Spinal cord (tissue), 10 donors: ENCODE data around the gene KRT13. TPM values are rescaled to one million over a fixed set of nuclear protein-coding genes. Genes with fewer than 3 reads are reported as not detected.

Experiments used
- DNase-seq, 6 donors: peaks; one replicate each; pipeline versions ENCODE4 v3.0.0 to v3.0.0-alpha.2; 2013 to 2015; ENCODE audit warnings: low spot score in 6 of 6, low read depth in 4 of 6
- H3K27ac ChIP-seq: one replicate; pipeline ENCODE4 v1.5.1; 2013; ENCODE audit warnings: low read depth, low read length, control low read depth
- H3K27me3 ChIP-seq: one replicate; pipeline ENCODE4 v1.6.1; 2013; ENCODE audit warnings: low read length; ENCODE audit not compliant: control insufficient read depth, insufficient read depth
- H3K36me3 ChIP-seq: one replicate; pipeline ENCODE4 v1.6.1; 2013; ENCODE audit warnings: low read length; ENCODE audit not compliant: control insufficient read depth, insufficient read depth
- H3K4me1 ChIP-seq: one replicate; pipeline ENCODE4 v1.6.1; 2013; ENCODE audit warnings: low read length; ENCODE audit not compliant: control insufficient read depth, insufficient read depth
- H3K4me3 ChIP-seq: one replicate; pipeline ENCODE4 v1.5.1; 2013; ENCODE audit warnings: low read depth, low read length, control low read depth
- H3K9me3 ChIP-seq: one replicate; pipeline ENCODE4 v1.6.1; 2013; ENCODE audit warnings: low read length; ENCODE audit not compliant: control insufficient read depth, insufficient read depth
- WGBS: methylation state at CpG from one replicate; pipeline ENCODE4 v1.1.5; 2013; ENCODE audit warnings: missing lambda C conversion rate; ENCODE audit not compliant: insufficient coverage; 5-methylcytosine and 5-hydroxymethylcytosine counted together
- polyA plus RNA-seq, 2 donors: library from polyadenylated mRNA; unstranded; fragments of 120-200 nt; gene quantifications; one replicate each; pipeline ENCODE4 v1.2.1, GENCODE V29; 2013; ENCODE audit not compliant: insufficient read length in 2 of 2
- total RNA-seq, 2 donors: library from RNA; depleted of rRNA in 1 of 2; stranded (reverse); fragments of 120-200 nt in 1 of 2; fragments of >200 nt in 1 of 2; gene quantifications; one replicate each; pipeline versions ENCODE4 v1.2.3 to v1.2.4, GENCODE V29; 2013 to 2014
- donor health status: healthy.

The KRT13 gene
- total and polyA plus RNA-seq, 4 donors, result 0.30 to 0.83 TPM; not detected in 2

- no peak overlapping the region for H3K27ac ChIP-seq
Measured at GRCh38 chr17:41539071-41539492, 33.7 kb upstream of the KRT13 start.

GRCh38 chr17:41538565-41538991 is 33.2 kb upstream of the KRT13 start:
- H3K27ac ChIP-seq, result no peak overlapping the region

More at GRCh38 chr17:41539071-41539492, 33.7 kb upstream of the KRT13 start:
- 50% methylated on average over 2 of the region's 5 CpGs for WGBS
- DNase-seq, result no peak
- Histone ChIP-seq H3K4me3 (no peak overlapping the region), H3K9me3 (no peaks in the 10 kb centered on the region), H3K27me3 (no peaks in the 10 kb centered on the region), H3K36me3 (no peaks in the 10 kb centered on the region), H3K4me1 (peaks cover 4% of the 10 kb centered on the region)

GRCh38 chr17:41537990-41538389 is 32.6 kb upstream of the KRT13 start:
- H3K36me3 ChIP-seq, result no peaks in the 10 kb centered on the region
- H3K27me3 ChIP-seq, result no peaks in the 10 kb centered on the region
- no peak overlapping the region for H3K27ac ChIP-seq
- WGBS, result 93% methylated on average over 3 of the region's 9 CpGs
- no peaks in the 10 kb centered on the region for H3K9me3 ChIP-seq
- H3K4me3 ChIP-seq, result no peak overlapping the region
- DNase-seq, result no peak
- H3K4me1 ChIP-seq, result peaks cover 4% of the 10 kb centered on the region

More at GRCh38 chr17:41538565-41538991, 33.2 kb upstream of the KRT13 start:
- Histone ChIP-seq H3K9me3 (no peaks in the 10 kb centered on the region), H3K27me3 (no peaks in the 10 kb centered on the region), H3K4me1 (peaks cover 4% of the 10 kb centered on the region), H3K36me3 (no peaks in the 10 kb centered on the region), H3K4me3 (no peak overlapping the region)
- DNase-seq, result no peak
- 50% methylated on average over 4 of the region's 5 CpGs for WGBS

- Histone ChIP-seq H3K4me3 (no peak overlapping the region), H3K36me3 (no peaks in the 10 kb centered on the region), H3K27me3 (no peaks in the 10 kb centered on the region), H3K27ac (no peak overlapping the region), H3K4me1 (peaks cover 4% of the 10 kb centered on the region), H3K9me3 (no peaks in the 10 kb centered on the region)
- 80% methylated on average over 6 of the region's 7 CpGs for WGBS
- no peak for DNase-seq
Measured at GRCh38 chr17:41537614-41537954, 32.2 kb upstream of the KRT13 start.

- Histone ChIP-seq H3K9me3 (no peaks in the 10 kb centered on the region), H3K4me3 (no peak overlapping the region), H3K36me3 (no peaks in the 10 kb centered on the region), H3K4me1 (peaks cover 4% of the 10 kb centered on the region), H3K27me3 (no peaks in the 10 kb centered on the region), H3K27ac (no peak overlapping the region)
- WGBS, result 89% methylated on average over 7 of the region's 7 CpGs
- no peak for DNase-seq
Measured at GRCh38 chr17:41536741-41537613, 31.6 kb upstream of the KRT13 start.

- Histone ChIP-seq H3K4me1 (peaks cover 4% of the 10 kb centered on the region), H3K4me3 (no peak overlapping the region), H3K9me3 (no peaks in the 10 kb centered on the region), H3K27me3 (peaks cover under 1% of the 10 kb centered on the region), H3K36me3 (no peaks in the 10 kb centered on the region), H3K27ac (no peak overlapping the region)
- no peak for DNase-seq
- WGBS, result 63% methylated on average over 15 of the region's 15 CpGs
Measured at GRCh38 chr17:41535764-41536481, 30.5 kb upstream of the KRT13 start.

GRCh38 chr17:41534899-41535546 is 29.6 kb upstream of the KRT13 start:
- Histone ChIP-seq H3K4me3 (no peak overlapping the region), H3K27ac (no peak overlapping the region), H3K36me3 (no peaks in the 10 kb centered on the region), H3K9me3 (no peaks in the 10 kb centered on the region), H3K4me1 (no peaks in the 10 kb centered on the region), H3K27me3 (peaks cover 5% of the 10 kb centered on the region)
- 73% methylated on average over 6 of the region's 7 CpGs for WGBS
- DNase-seq, result no peak

GRCh38 chr17:41533613-41534012 is 28.2 kb upstream of the KRT13 start:
- no CpG with 5 or more reads among the region's 7 CpGs for WGBS
- peaks cover 16% of the 10 kb centered on the region for H3K27me3 ChIP-seq
- no peak overlapping the region for H3K27ac ChIP-seq
- no peak for DNase-seq
- H3K36me3 ChIP-seq, result no peaks in the 10 kb centered on the region
- no peaks in the 10 kb centered on the region for H3K4me1 ChIP-seq
- no peaks in the 10 kb centered on the region for H3K9me3 ChIP-seq
- H3K4me3 ChIP-seq, result no peak overlapping the region

- 96% methylated on average over 6 of the region's 9 CpGs for WGBS
- no peaks in the 10 kb centered on the region for H3K9me3 ChIP-seq
- peaks cover 21% of the 10 kb centered on the region for H3K27me3 ChIP-seq
- DNase-seq, result no peak
- no peak overlapping the region for H3K4me3 ChIP-seq
- H3K4me1 ChIP-seq, result peaks cover 4% of the 10 kb centered on the region
- H3K27ac ChIP-seq, result no peak overlapping the region
- H3K36me3 ChIP-seq, result no peaks in the 10 kb centered on the region
Measured at GRCh38 chr17:41532947-41533570, 27.6 kb upstream of the KRT13 start.
